Mammary epithelial cell (primary cell): ENCODE results near the gene ATP2C1.

Experiments
- CTCF ChIP-seq, 2 donors: IDR thresholded peaks in 1 of 2; conservative IDR thresholded peaks in 1 of 2; 2 replicates each; pipeline ENCODE4 v1.5.1; 2011 to 2012; ENCODE audit warnings: inconsistent platforms in 2 of 2, low read length in 2 of 2, mild to moderate bottlenecking in 2 of 2, control low read depth in 1 of 2, low read depth in 1 of 2; ENCODE audit not compliant: insufficient read depth in 1 of 2; ENCODE audit errors: extremely low read depth in 1 of 2
- EZH2 ChIP-seq: IDR thresholded peaks from 2 replicates; pipeline ENCODE4 v1.6.1; 2012; ENCODE audit warnings: low read length, inconsistent platforms, borderline replicate concordance

GRCh38 chr3:130846181-130846580, 47.7 kb upstream of the ATP2C1 start:
- TF ChIP-seq EZH2 (no peak), CTCF (conservative IDR thresholded peaks at IDR 0.05 in 1 of 2, IDR thresholded peaks at IDR 0.05 in 1 of 2; ENCODE audit: extremely low read depth in 1 of 2, insufficient read depth in 1 of 2, low read depth in 1 of 2, low read length in 2 of 2) (no peak)
